ENCODE measurements around the gene MYO7A.

GRCh38 chr11:77253690-77254089, 125.6 kb downstream of the MYO7A start:
- TF ChIP-seq CTCF (IDR thresholded peaks at IDR 0.05) (no peak), POLR2A (IDR thresholded peaks at IDR 0.05) (no peak)
